HepG2 (cell line): ENCODE data around the gene GRIP2. TPM values are rescaled to one million over a fixed set of nuclear protein-coding genes. Genes with fewer than 3 reads are reported as not detected.

Experiments used
- ATAC-seq: fragments of 200-7000 bp; cut with Tn5 transposase; 3 replicates; pipeline ENCODE4 v1.9.1; 2020; ENCODE audit warnings: mild to moderate bottlenecking, moderate library complexity
- BruUV-seq: library from RNA; stranded (reverse); fragments of 400-500 nt; replicated peaks from 2 replicates; lab custom pipeline; 2021; lab: Mats Ljungman, UMichigan
- CTCF ChIA-PET: fragments of 300-600 bp; formaldehyde crosslinking; extraction: SDS; loops from one replicate; lab custom pipeline; 2021; ENCODE audit warnings: low total read pairs, inconsistent platforms, low intra/inter-chr PET ratio; lab: Yijun Ruan, JAX
- POLR2A ChIA-PET: fragments of 350-600 bp; sonication (Branson Sonifier 250); formaldehyde crosslinking; loops from one replicate; lab custom pipeline; 2020; ENCODE audit warnings: antibody characterized with exemption, inconsistent platforms; lab: Yijun Ruan, JAX
- DNase-seq: peaks from one replicate; pipeline ENCODE4 v3.0.0-alpha.2; 2015; ENCODE audit warnings: low spot score
- FAIRE-seq: peaks from 3 replicates; lab custom pipeline; 2011; peaks lifted over from hg19 to GRCh38; lab: Jason Lieb, UNC
- H2AFZ ChIP-seq: one replicate; pipeline ENCODE4 v1.6.1; 2011; ENCODE audit warnings: low read length, inconsistent platforms
- H3K27ac ChIP-seq: fragments of 300-600 bp; 3 replicates; pipeline ENCODE4 v1.8.0; 2011; ENCODE audit warnings: mixed run types, mild to moderate bottlenecking, mixed read lengths, low read length, inconsistent platforms; ENCODE audit not compliant: insufficient read depth; ENCODE audit errors: extremely low read length
- H3K27me3 ChIP-seq, 2 experiments: fragments of 200-600 bp in 1 of 2; 2 replicates in 1 of 2; 3 replicates in 1 of 2; pipeline versions ENCODE4 v1.6.0 to v1.8.0; 2011; ENCODE audit warnings: low read length in 2 of 2, mild to moderate bottlenecking in 2 of 2, moderate library complexity in 2 of 2, inconsistent platforms in 1 of 2; ENCODE audit not compliant: insufficient read depth in 2 of 2, control insufficient read depth in 1 of 2
- H3K36me3 ChIP-seq, 2 experiments: fragments of 200-600 bp in 1 of 2; replicated peaks in 1 of 2; 2 replicates in 1 of 2; 3 replicates in 1 of 2; pipeline versions ENCODE4 v1.5.1 to v1.8.0; 2011; ENCODE audit warnings: low read length in 2 of 2, inconsistent platforms in 1 of 2; ENCODE audit not compliant: insufficient read depth in 2 of 2, control insufficient read depth in 1 of 2
- H3K4me1 ChIP-seq: 2 replicates; pipeline ENCODE4 v1.5.1; 2012; ENCODE audit warnings: low read length, inconsistent platforms; ENCODE audit not compliant: insufficient read depth
- H3K4me2 ChIP-seq: 2 replicates; pipeline ENCODE4 v1.6.0; 2011; ENCODE audit warnings: low read depth, low read length, inconsistent platforms
- H3K4me3 ChIP-seq, 3 experiments: fragments of 200-600 bp in 1 of 3; sonication (generic), shearing (Covaris generic) in 1 of 3; replicated peaks in 1 of 3; 2 replicates each; pipeline ENCODE4 v1.5.1; 2011 to 2016; ENCODE audit warnings: low read length in 3 of 3, inconsistent platforms in 2 of 3, low read depth in 2 of 3, mild to moderate bottlenecking in 2 of 3, control low read depth in 1 of 3, mixed read lengths in 1 of 3; ENCODE audit not compliant: insufficient read depth in 1 of 3
- H3K79me2 ChIP-seq: one replicate; pipeline ENCODE4 v1.6.1; 2011; ENCODE audit warnings: low read length, inconsistent platforms; ENCODE audit not compliant: insufficient read depth
- H3K9ac ChIP-seq: 2 replicates; pipeline ENCODE4 v1.6.0; 2011; ENCODE audit warnings: mild to moderate bottlenecking, low read depth, low read length, inconsistent platforms; ENCODE audit not compliant: insufficient read depth
- H3K9me3 ChIP-seq: 2 replicates; pipeline ENCODE4 v1.5.1; 2012; ENCODE audit warnings: mild to moderate bottlenecking, low read length
- H4K20me1 ChIP-seq: 2 replicates; pipeline ENCODE4 v1.6.0; 2011; ENCODE audit warnings: inconsistent platforms, mild to moderate bottlenecking, low read length, moderate library complexity; ENCODE audit not compliant: insufficient read depth
- E2F2 ChIP-seq: sonication (generic); formaldehyde crosslinking; IDR thresholded peaks from 2 replicates; pipeline ENCODE4 v1.4.0; 2020; ENCODE audit warnings: missing genetic modification reagents, borderline replicate concordance
- JUND ChIP-seq: sonication (generic); formaldehyde crosslinking; IDR thresholded peaks from 2 replicates; pipeline ENCODE4 v1.8.0; 2022; ENCODE audit warnings: mild to moderate bottlenecking, missing genetic modification reagents
- PTBP1 ChIP-seq: fragments of 200-400 bp; formaldehyde crosslinking; IDR thresholded peaks from 2 replicates; pipeline ENCODE4 v1.6.1; 2018; ENCODE audit warnings: low read length, low read depth; ENCODE audit not compliant: poor library complexity, severe bottlenecking
- REST ChIP-seq, 2 experiments: IDR thresholded peaks; 2 replicates each; pipeline ENCODE4 v1.6.1; 2011 to 2012; ENCODE audit warnings: low read length in 2 of 2, borderline replicate concordance in 1 of 2, low read depth in 1 of 2, mild to moderate bottlenecking in 1 of 2, moderate library complexity in 1 of 2
- TMF1 ChIP-seq: sonication (generic); formaldehyde crosslinking; IDR thresholded peaks from 2 replicates; pipeline ENCODE4 v1.8.1; 2022; ENCODE audit warnings: low read depth, missing genetic modification reagents
- ZBTB42 ChIP-seq: sonication (generic); formaldehyde crosslinking; IDR thresholded peaks from 2 replicates; pipeline ENCODE4 v1.5.0; 2020; ENCODE audit warnings: mild to moderate bottlenecking, missing genetic modification reagents
- ZNF282 ChIP-seq: fragments of 450-650 bp; IDR thresholded peaks from 2 replicates; pipeline ENCODE4 v1.6.1; 2018; ENCODE audit not compliant: partially characterized antibody
- ZNF547 ChIP-seq: sonication (generic); formaldehyde crosslinking; IDR thresholded peaks from 2 replicates; pipeline ENCODE4 v1.5.1; 2020; ENCODE audit warnings: mild to moderate bottlenecking, missing genetic modification reagents
- WGBS: methylation state at CpG from one replicate; pipeline ENCODE4 v1.1.6; 2017; ENCODE audit warnings: low lambda C conversion rate; 5-methylcytosine and 5-hydroxymethylcytosine counted together
- in situ Hi-C: cut with HindIII; loops from 2 replicates; pipeline ENCODE4 v1.10.0; 2017; ENCODE audit warnings: low pct_unique_long_range_greater_than_20kb; ENCODE audit not compliant: extremely low pct_ligation_motif_present
- intact Hi-C: fragments of 100-400 bp; cut with micrococcal nuclease; formaldehyde crosslinking; loops from one replicate; pipeline ENCODE4 v1.10.0; 2022; ENCODE audit not compliant: unreplicated experiment
- polyA plus RNA-seq, 8 experiments: library from polyadenylated mRNA; depleted of rRNA in 3 of 8; stranded (reverse) in 7 of 8; unstranded in 1 of 8; fragments of >200 nt; fragmentation: Illumina TruSeq in 4 of 8; extraction: Trizol in 4 of 8; gene quantifications; 2 replicates each; pipeline versions ENCODE4 v1.2.1 to v1.2.3, GENCODE V29; 2011 to 2016; ENCODE audit warnings: low read depth in 4 of 8, missing spikeins in 1 of 8, mixed read lengths in 1 of 8; ENCODE audit not compliant: insufficient read depth in 1 of 8
- total RNA-seq, 5 experiments: library from RNA; depleted of rRNA; stranded (reverse); fragments of >200 nt; fragmentation: Illumina TruSeq; extraction: Trizol; gene quantifications; 2 replicates each; pipeline ENCODE4 v1.2.3, GENCODE V29; 2016; ENCODE audit warnings: low read depth in 1 of 5

The GRIP2 gene
- total and polyA plus RNA-seq, 2 of the 13 experiments (the other 11 are each of a cell fraction or from before 2014, with no cell fraction given): 0.11 to 0.24 TPM

- no peak for TF ChIP-seq ZBTB42
- no peak for TF ChIP-seq PTBP1
- TF ChIP-seq ZNF547 (CRISPR knock-in tag): no peak
- TF ChIP-seq JUND (CRISPR knock-in tag): no peak
- TF ChIP-seq TMF1: no peak
- no peak for TF ChIP-seq E2F2 (CRISPR knock-in tag)
- Histone ChIP-seq H3K79me2 (no peaks in the 10 kb centered on the region), H3K27me3 (peaks cover 3 to 16% of the 10 kb centered on the region in 2 experiments; a peak in 3 of 5 replicates), H3K27ac (no peak overlapping the region), H4K20me1 (no peaks in the 10 kb centered on the region), H3K4me3 (no peak overlapping the region), H3K4me2 (no peak overlapping the region), H3K9me3 (no peaks in the 10 kb centered on the region), H3K9ac (no peak overlapping the region), H2AFZ (no peak overlapping the region), H3K36me3 (no peaks in the 10 kb centered on the region), H3K4me1 (no peaks in the 10 kb centered on the region)
- no peak for FAIRE-seq
- WGBS: 68% methylated on average over 15 of the region's 17 CpGs
- in situ Hi-C loops: no loop called here
- POLR2A ChIA-PET: no interaction called here
- BruUV-seq: no TSS peak
- CTCF ChIA-PET: no interaction called here
- DNase-seq: no peak
- intact Hi-C loops: no loop called here
- no peak; the same call in 1 of the 3 replicates for ATAC-seq
Measured at GRCh38 chr3:14531856-14532395, 8.2 kb downstream of the GRIP2 start.

GRCh38 chr3:14528081-14528480 is 12.1 kb downstream of the GRIP2 start:
- intact Hi-C loops: no loop called here
- ChIA-PET CTCF (no interaction called here), POLR2A (no interaction called here)

More at GRCh38 chr3:14528081-14528480, 12.1 kb downstream of the GRIP2 start:
- Histone ChIP-seq H3K9me3 (no peaks in the 10 kb centered on the region), H3K9ac (no peak overlapping the region), H2AFZ (no peak overlapping the region), H3K4me3 (no peak overlapping the region), H3K4me2 (no peak overlapping the region), H3K27me3 (peaks cover 2 to 10% of the 10 kb centered on the region in 2 experiments; a peak in 3 of 5 replicates), H3K4me1 (no peaks in the 10 kb centered on the region), H3K27ac (no peak overlapping the region), H3K79me2 (no peaks in the 10 kb centered on the region), H3K36me3 (no peaks in the 10 kb centered on the region), H4K20me1 (no peaks in the 10 kb centered on the region)
- no peak for ATAC-seq
- FAIRE-seq: no peak
- no peak for DNase-seq
- BruUV-seq: no TSS peak
- 4% methylated on average over 3 of the region's 3 CpGs for WGBS
- in situ Hi-C loops: no loop called here
- no peak for TF ChIP-seq REST (IDR thresholded peaks at IDR 0.05; ENCODE audit: borderline replicate concordance in 1 of 2, low read depth in 1 of 2, low read length in 2 of 2)
- TF ChIP-seq ZNF282: no peak
- TF ChIP-seq, all 625 proteins: peak for 0
